SJSA1 (cell line): ENCODE data around the gene GNS. TPM values are rescaled to one million over a fixed set of nuclear protein-coding genes. Genes with fewer than 3 reads are reported as not detected.

Experiments
- DNase-seq, 2 experiments: peaks; one replicate each; pipeline ENCODE4 v3.0.0-alpha.2; 2015 to 2020; ENCODE audit warnings: low spot score in 2 of 2, low read depth in 1 of 2
- H3K27ac ChIP-seq: fragments of 250-450 bp; sonication (Bioruptor Pico); 2 replicates; pipeline ENCODE4 v1.5.1; 2020; ENCODE audit warnings: mild to moderate bottlenecking, moderate library complexity
- H3K27me3 ChIP-seq: fragments of 250-450 bp; sonication (Bioruptor Pico); replicated peaks from 2 replicates; pipeline ENCODE4 v1.5.1; 2020; ENCODE audit warnings: mild to moderate bottlenecking, moderate library complexity
- H3K36me3 ChIP-seq: fragments of 250-450 bp; sonication (Bioruptor Pico); 2 replicates; pipeline ENCODE4 v1.5.1; 2020; ENCODE audit warnings: mild to moderate bottlenecking
- H3K4me1 ChIP-seq: fragments of 250-450 bp; sonication (Bioruptor Pico); replicated peaks from 2 replicates; pipeline ENCODE4 v1.6.1; 2021; ENCODE audit warnings: mild to moderate bottlenecking
- H3K4me3 ChIP-seq: fragments of 250-450 bp; sonication (Bioruptor Pico); 2 replicates; pipeline ENCODE4 v1.5.1; 2020; ENCODE audit warnings: mild to moderate bottlenecking
- H3K9me3 ChIP-seq: fragments of 250-450 bp; sonication (Bioruptor Pico); replicated peaks from 2 replicates; pipeline ENCODE4 v1.5.1; 2020; ENCODE audit warnings: mild to moderate bottlenecking
- total RNA-seq: library from RNA; depleted of rRNA; stranded (reverse); fragments of >200 nt; shearing (Covaris generic); gene quantifications from 2 replicates; pipeline ENCODE4 v1.2.3, GENCODE V29; 2014

The GNS gene
- total RNA-seq, 1 experiment from 2014 or later, result 97.6 TPM

GRCh38 chr12:64757771-64758170 is 1.4 kb downstream of the GNS start:
- H3K9me3 ChIP-seq, result no peaks in the 10 kb centered on the region
- H3K36me3 ChIP-seq, result 0 out of 2 replicates have a peak, but pooled peaks cover 2% of the 10 kb centered on the region
- no peak for DNase-seq
- H3K27me3 ChIP-seq, result no peaks in the 10 kb centered on the region
- no peak overlapping the region for H3K4me3 ChIP-seq
- peaks cover 5% of the 10 kb centered on the region for H3K4me1 ChIP-seq
- H3K27ac ChIP-seq, result no peak overlapping the region

GRCh38 chr12:64756376-64756775 is 2.8 kb downstream of the GNS start:
- Histone ChIP-seq H3K36me3 (0 out of 2 replicates have a peak, but pooled peaks cover 2% of the 10 kb centered on the region), H3K27ac (no peak overlapping the region), H3K9me3 (no peaks in the 10 kb centered on the region), H3K27me3 (no peaks in the 10 kb centered on the region), H3K4me3 (no peak overlapping the region), H3K4me1 (peaks cover 5% of the 10 kb centered on the region)
- no peak for DNase-seq

- Histone ChIP-seq H3K9me3 (no peaks in the 10 kb centered on the region), H3K27ac (no peak overlapping the region), H3K27me3 (no peaks in the 10 kb centered on the region), H3K4me3 (no peak overlapping the region), H3K36me3 (0 out of 2 replicates have a peak, but pooled peaks cover 3% of the 10 kb centered on the region), H3K4me1 (peaks cover 2% of the 10 kb centered on the region)
- DNase-seq, result no peak
Observed at GRCh38 chr12:64753427-64753826, 5.8 kb downstream of the GNS start.

GRCh38 chr12:64752833-64753238 is 6.4 kb downstream of the GNS start:
- Histone ChIP-seq H3K27ac (no peak overlapping the region), H3K4me3 (no peak overlapping the region), H3K36me3 (0 out of 2 replicates have a peak, but pooled peaks cover 3% of the 10 kb centered on the region), H3K4me1 (no peaks in the 10 kb centered on the region), H3K9me3 (no peaks in the 10 kb centered on the region), H3K27me3 (no peaks in the 10 kb centered on the region)
- no peak for DNase-seq

- H3K36me3 ChIP-seq, result 0 out of 2 replicates have a peak, but pooled peaks cover 3% of the 10 kb centered on the region
- no peak for DNase-seq
- no peak overlapping the region for H3K4me3 ChIP-seq
Observed at GRCh38 chr12:64752032-64752431, 7.2 kb downstream of the GNS start.

GRCh38 chr12:64749461-64750200 is 9.6 kb downstream of the GNS start:
- Histone ChIP-seq H3K36me3 (peaks cover 16% of the 10 kb centered on the region), H3K9me3 (no peaks in the 10 kb centered on the region), H3K27me3 (no peaks in the 10 kb centered on the region), H3K4me3 (no peak overlapping the region), H3K4me1 (peaks cover 3% of the 10 kb centered on the region), H3K27ac (no peak overlapping the region)
- DNase-seq, result no peak

More at GRCh38 chr12:64752032-64752431, 7.2 kb downstream of the GNS start:
- Histone ChIP-seq H3K9me3 (no peaks in the 10 kb centered on the region), H3K27ac (no peak overlapping the region), H3K4me1 (no peaks in the 10 kb centered on the region), H3K27me3 (no peaks in the 10 kb centered on the region)

GRCh38 chr12:64747695-64748094 is 11.5 kb downstream of the GNS start:
- Histone ChIP-seq H3K27me3 (no peaks in the 10 kb centered on the region), H3K36me3 (peaks cover 36% of the 10 kb centered on the region), H3K4me3 (no peak overlapping the region), H3K4me1 (peaks cover 4% of the 10 kb centered on the region), H3K27ac (no peak overlapping the region), H3K9me3 (no peaks in the 10 kb centered on the region)
- no peak for DNase-seq

- no peak overlapping the region for H3K4me3 ChIP-seq
- no peak overlapping the region for H3K27ac ChIP-seq
- no peaks in the 10 kb centered on the region for H3K27me3 ChIP-seq
- H3K9me3 ChIP-seq, result no peaks in the 10 kb centered on the region
- peaks cover 4% of the 10 kb centered on the region for H3K4me1 ChIP-seq
- DNase-seq, result no peak
- peaks cover 42% of the 10 kb centered on the region for H3K36me3 ChIP-seq
Observed at GRCh38 chr12:64746663-64747062, 12.5 kb downstream of the GNS start.

- Histone ChIP-seq H3K27me3 (no peaks in the 10 kb centered on the region), H3K9me3 (no peaks in the 10 kb centered on the region), H3K36me3 (peaks cover 42% of the 10 kb centered on the region), H3K27ac (no peak overlapping the region), H3K4me3 (no peak overlapping the region), H3K4me1 (peaks cover 4% of the 10 kb centered on the region)
- no peak for DNase-seq
Observed at GRCh38 chr12:64745980-64746379, 13.2 kb downstream of the GNS start.

GRCh38 chr12:64745259-64745807 is 13.9 kb downstream of the GNS start:
- Histone ChIP-seq H3K4me3 (no peak overlapping the region), H3K36me3 (peaks cover 42% of the 10 kb centered on the region), H3K4me1 (peaks cover 4% of the 10 kb centered on the region), H3K27me3 (no peaks in the 10 kb centered on the region), H3K9me3 (no peaks in the 10 kb centered on the region), H3K27ac (no peak overlapping the region)
- DNase-seq, result no peak

- no peak for DNase-seq
- Histone ChIP-seq H3K27ac (no peak overlapping the region), H3K27me3 (no peaks in the 10 kb centered on the region), H3K4me1 (peaks cover 4% of the 10 kb centered on the region), H3K9me3 (no peaks in the 10 kb centered on the region), H3K4me3 (no peak overlapping the region), H3K36me3 (peaks cover 49% of the 10 kb centered on the region)
Observed at GRCh38 chr12:64744422-64745258, 14.6 kb downstream of the GNS start.

- H3K9me3 ChIP-seq, result no peaks in the 10 kb centered on the region
- H3K4me3 ChIP-seq, result no peak overlapping the region
- DNase-seq, result no peak
- H3K27ac ChIP-seq, result no peak overlapping the region
- peaks cover 4% of the 10 kb centered on the region for H3K4me1 ChIP-seq
- no peaks in the 10 kb centered on the region for H3K27me3 ChIP-seq
- H3K36me3 ChIP-seq, result peaks cover 60% of the 10 kb centered on the region
Observed at GRCh38 chr12:64743206-64743605, 16.0 kb downstream of the GNS start.

GRCh38 chr12:64742416-64742815 is 16.8 kb downstream of the GNS start:
- H3K27ac ChIP-seq, result no peak overlapping the region
- H3K4me1 ChIP-seq, result peaks cover 4% of the 10 kb centered on the region
- no peaks in the 10 kb centered on the region for H3K27me3 ChIP-seq
- no peak overlapping the region for H3K4me3 ChIP-seq
- no peak for DNase-seq
- H3K9me3 ChIP-seq, result no peaks in the 10 kb centered on the region
- peaks cover 63% of the 10 kb centered on the region for H3K36me3 ChIP-seq

GRCh38 chr12:64740646-64741045 is 18.6 kb downstream of the GNS start:
- H3K27ac ChIP-seq, result no peak overlapping the region
- no peak overlapping the region for H3K4me3 ChIP-seq
- H3K4me1 ChIP-seq, result peaks cover 4% of the 10 kb centered on the region; the same call in 1 of the 2 replicates
- no peaks in the 10 kb centered on the region for H3K27me3 ChIP-seq
- H3K9me3 ChIP-seq, result no peaks in the 10 kb centered on the region
- peaks cover 71% of the 10 kb centered on the region for H3K36me3 ChIP-seq
- no peak for DNase-seq
